IMR-90 (cell line): ENCODE data around the gene KRT222.

Source experiments
- BHLHE40 ChIP-seq: fragments of 150-350 bp; IDR thresholded peaks from 2 replicates; pipeline ENCODE4 v1.6.1; 2016; ENCODE audit warnings: mild to moderate bottlenecking, low read depth, low read length
- CEBPB ChIP-seq: IDR thresholded peaks from 2 replicates; pipeline ENCODE4 v1.6.1; 2012; ENCODE audit warnings: low read depth, low read length, improper control_type of control experiment
- FOS ChIP-seq: fragments of 150-350 bp; IDR thresholded peaks from 2 replicates; pipeline ENCODE4 v1.6.1; 2016; ENCODE audit warnings: low read depth, low read length
- MAFK ChIP-seq: IDR thresholded peaks from 2 replicates; pipeline ENCODE4 v1.6.1; 2012; ENCODE audit warnings: low read depth, low read length, improper control_type of control experiment
- MXI1 ChIP-seq: IDR thresholded peaks from 2 replicates; pipeline ENCODE4 v1.6.1; 2012; ENCODE audit warnings: low read depth, mild to moderate bottlenecking, low read length, moderate library complexity, borderline replicate concordance
- POLR2A ChIP-seq: IDR thresholded peaks from 2 replicates; pipeline ENCODE4 v1.6.1; 2012; ENCODE audit warnings: mild to moderate bottlenecking, low read depth, low read length
- RCOR1 ChIP-seq: IDR thresholded peaks from 2 replicates; pipeline ENCODE4 v1.6.1; 2012; ENCODE audit warnings: mild to moderate bottlenecking, low read length, improper control_type of control experiment; ENCODE audit not compliant: insufficient replicate concordance
- RFX5 ChIP-seq: IDR thresholded peaks from 2 replicates; pipeline ENCODE4 v1.8.0; 2012; ENCODE audit warnings: low read depth, mild to moderate bottlenecking, low read length, moderate library complexity
- SMC3 ChIP-seq: fragments of 150-350 bp; IDR thresholded peaks from 2 replicates; pipeline ENCODE4 v1.6.1; 2016; ENCODE audit warnings: low read depth, mild to moderate bottlenecking, antibody characterized with exemption, low read length, moderate library complexity
- TF ChIP-seq, protein P1 (sequence below): conservative IDR thresholded peaks from 2 replicates; pipeline ENCODE4 v1.5.1; 2012; ENCODE audit warnings: mild to moderate bottlenecking, low read depth, low read length, improper control_type of control experiment
- TF ChIP-seq, protein P2 (sequence below): fragments of 150-350 bp; IDR thresholded peaks from 2 replicates; pipeline ENCODE4 v1.6.1; 2017; ENCODE audit warnings: mild to moderate bottlenecking, antibody characterized with exemption, low read length, low read depth

DNA sequence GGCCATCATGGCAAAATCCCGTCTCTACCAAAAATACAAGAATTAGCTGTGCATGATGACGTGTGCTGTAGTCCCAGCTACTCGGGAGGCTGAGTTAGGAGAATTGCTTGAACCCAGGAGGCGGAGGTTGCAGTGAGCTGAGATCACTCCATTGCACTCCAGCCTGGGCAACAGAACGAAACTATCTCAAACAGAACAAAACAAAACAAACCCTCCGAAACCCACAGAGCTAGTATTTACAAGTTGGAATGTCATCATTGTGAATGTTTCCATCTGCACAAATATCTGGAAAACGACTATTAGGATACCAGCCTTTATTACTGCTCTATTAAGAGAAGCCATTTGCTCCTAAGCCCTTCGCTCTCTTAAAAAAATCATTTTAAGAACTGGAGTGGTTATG is 43.4 kb downstream of the KRT222 start:
- TF ChIP-seq POLR2A (no peak), CEBPB (no peak), RFX5 (no peak), MAFK (no peak), SMC3 (no peak), MXI1 (no peak), BHLHE40 (no peak), RCOR1 (no peak), FOS (no peak)
- TF ChIP-seq, protein P1, sequence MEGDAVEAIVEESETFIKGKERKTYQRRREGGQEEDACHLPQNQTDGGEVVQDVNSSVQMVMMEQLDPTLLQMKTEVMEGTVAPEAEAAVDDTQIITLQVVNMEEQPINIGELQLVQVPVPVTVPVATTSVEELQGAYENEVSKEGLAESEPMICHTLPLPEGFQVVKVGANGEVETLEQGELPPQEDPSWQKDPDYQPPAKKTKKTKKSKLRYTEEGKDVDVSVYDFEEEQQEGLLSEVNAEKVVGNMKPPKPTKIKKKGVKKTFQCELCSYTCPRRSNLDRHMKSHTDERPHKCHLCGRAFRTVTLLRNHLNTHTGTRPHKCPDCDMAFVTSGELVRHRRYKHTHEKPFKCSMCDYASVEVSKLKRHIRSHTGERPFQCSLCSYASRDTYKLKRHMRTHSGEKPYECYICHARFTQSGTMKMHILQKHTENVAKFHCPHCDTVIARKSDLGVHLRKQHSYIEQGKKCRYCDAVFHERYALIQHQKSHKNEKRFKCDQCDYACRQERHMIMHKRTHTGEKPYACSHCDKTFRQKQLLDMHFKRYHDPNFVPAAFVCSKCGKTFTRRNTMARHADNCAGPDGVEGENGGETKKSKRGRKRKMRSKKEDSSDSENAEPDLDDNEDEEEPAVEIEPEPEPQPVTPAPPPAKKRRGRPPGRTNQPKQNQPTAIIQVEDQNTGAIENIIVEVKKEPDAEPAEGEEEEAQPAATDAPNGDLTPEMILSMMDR, result no peak
- TF ChIP-seq, protein P2, sequence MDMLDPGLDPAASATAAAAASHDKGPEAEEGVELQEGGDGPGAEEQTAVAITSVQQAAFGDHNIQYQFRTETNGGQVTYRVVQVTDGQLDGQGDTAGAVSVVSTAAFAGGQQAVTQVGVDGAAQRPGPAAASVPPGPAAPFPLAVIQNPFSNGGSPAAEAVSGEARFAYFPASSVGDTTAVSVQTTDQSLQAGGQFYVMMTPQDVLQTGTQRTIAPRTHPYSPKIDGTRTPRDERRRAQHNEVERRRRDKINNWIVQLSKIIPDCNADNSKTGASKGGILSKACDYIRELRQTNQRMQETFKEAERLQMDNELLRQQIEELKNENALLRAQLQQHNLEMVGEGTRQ, result no peak
